C4-2B (cell line): Measurements from ENCODE around the gene PLA2G3.

ENCODE experiments used
- CTCF ChIP-seq: fragments of 450-650 bp; conservative IDR thresholded peaks from 2 replicates; pipeline ENCODE4 v1.5.1; 2017; ENCODE audit warnings: mild to moderate bottlenecking
- ZFX ChIP-seq: fragments of 450-650 bp; IDR thresholded peaks from 2 replicates; pipeline ENCODE4 v1.6.1; 2017

- TF ChIP-seq CTCF (no peak), ZFX (no peak)
These were observed 54.4 kb downstream of the PLA2G3 start for GRCh38 chr22:31085928-31086327.
